GM18870 (cell line): ENCODE results near the gene ADISSP.

Experiments
- ATAC-seq: cut with Tn5 transposase; IDR thresholded peaks from one replicate; pipeline ENCODE4 v1.9.1; 2021; ENCODE audit warnings: moderate library complexity; ENCODE audit not compliant: unreplicated experiment

The ADISSP gene

DNA sequence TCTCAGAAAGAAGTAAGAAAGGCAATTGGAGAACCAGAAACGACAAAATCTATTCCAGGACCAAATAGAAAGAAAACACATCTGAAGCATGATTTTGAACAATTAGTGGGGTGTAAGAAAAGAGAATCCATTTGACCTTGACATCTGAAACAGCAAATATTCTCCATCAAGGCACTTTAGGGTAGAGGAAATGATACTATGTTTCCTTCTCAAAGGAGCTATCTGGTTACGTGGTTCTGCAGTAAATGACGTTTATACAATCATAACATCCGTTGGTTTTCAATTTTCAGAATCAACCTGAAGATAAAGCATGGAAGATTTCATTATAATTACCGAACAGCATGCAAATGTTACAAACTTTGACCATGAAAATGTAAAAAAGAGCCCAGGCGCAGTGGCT is 46.9 kb downstream of the ADISSP start:
- ATAC-seq: no peak

DNA sequence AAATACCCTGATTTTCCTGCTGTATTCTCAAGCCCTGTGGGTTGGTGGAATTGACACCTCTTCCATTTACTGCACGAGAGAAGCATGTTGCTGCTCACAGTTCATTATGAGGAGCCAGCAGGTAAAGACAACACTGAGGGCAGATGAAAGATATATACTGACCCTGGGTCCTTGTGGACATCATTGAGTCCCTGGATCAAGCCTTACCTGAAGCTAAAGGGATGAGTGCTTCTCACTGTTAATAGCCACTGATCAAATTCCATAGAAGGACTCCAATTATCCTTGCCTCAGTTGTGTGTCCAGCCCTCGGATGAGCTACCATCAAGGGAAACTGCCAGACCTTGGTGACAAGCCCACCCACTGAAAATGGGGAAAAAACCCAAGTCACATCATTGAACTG is 47.5 kb downstream of the ADISSP start:
- ATAC-seq: no peak

GRCh38 chr20:3719046-3719445 is 48.5 kb downstream of the ADISSP start:
- ATAC-seq: no peak

GRCh38 chr20:3716195-3716834 is 51.2 kb downstream of the ADISSP start:
- no peak for ATAC-seq

- ATAC-seq: no peak
These were observed 53.5 kb downstream of the ADISSP start for GRCh38 chr20:3714092-3714491.

GRCh38 chr20:3712279-3712873 is 55.2 kb downstream of the ADISSP start, which contains the start of gene SIGLEC1:
Gene SIGLEC1, minus strand, starts transcription at chr20:3712600. Its CDS starts 5,472 bp downstream, at chr20:3707128.
- ATAC-seq: no peak

DNA sequence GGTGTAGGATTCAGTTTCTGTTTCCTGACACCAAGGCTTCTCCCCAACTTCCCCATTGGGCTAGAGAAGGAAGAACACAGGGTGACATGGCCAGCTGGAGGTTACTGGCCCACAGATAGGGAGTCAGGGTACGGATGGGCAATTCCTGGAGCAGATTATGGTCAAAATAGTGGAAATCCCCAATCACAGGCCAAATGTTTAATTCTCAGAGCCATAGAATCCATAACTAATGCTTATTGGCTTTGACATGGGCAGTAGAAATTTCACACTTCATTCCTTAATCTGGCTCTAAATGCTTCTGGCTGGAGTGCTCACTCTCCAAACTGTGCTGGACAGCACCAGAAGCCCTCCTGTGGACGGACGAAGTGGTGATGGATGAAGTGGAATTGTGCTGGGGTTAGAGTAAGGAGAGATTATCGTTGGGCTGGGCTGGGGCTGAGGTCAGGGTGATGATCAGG is 56.0 kb downstream of the ADISSP start:
- no peak for ATAC-seq

DNA sequence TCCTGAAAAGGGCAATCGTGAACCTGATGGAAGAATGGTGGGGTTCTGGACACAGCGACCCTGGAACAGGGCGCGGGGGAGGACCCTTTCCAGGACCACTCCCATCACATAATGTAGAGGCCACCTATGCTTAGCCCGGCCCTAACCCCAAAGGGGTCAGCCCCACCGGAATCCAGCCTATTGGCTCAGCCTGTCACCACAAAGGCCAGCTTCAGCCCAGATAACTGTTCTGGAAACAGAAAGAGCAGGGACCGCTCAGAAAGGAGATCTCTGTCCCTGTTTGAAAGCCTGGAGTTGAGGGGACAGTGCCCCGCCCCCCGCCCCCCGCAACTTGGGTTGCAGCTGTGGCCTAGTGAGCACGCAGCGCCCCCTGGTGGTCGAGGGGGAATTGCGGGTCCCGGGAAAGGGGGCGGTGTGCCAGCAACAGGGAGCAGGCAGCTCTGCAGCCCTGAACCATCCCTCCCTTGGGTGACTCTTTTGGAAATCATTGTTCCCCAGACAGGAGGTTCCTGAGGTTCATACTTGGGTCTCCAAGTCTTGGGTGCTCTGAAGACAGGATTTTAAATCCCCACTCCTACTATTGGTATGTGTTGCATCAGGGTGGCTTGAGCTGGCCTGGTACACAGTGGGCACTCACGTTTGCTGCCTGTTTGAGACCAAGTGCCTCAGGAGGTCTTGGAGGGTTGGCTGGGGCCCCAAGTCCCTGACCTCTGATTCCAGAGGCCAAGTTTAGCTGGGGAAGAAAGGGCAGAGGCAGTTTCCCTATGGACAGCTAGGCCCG is 56.7 kb downstream of the ADISSP start:
- no peak for ATAC-seq

- no peak for ATAC-seq
These were observed 57.5 kb downstream of the ADISSP start for GRCh38 chr20:3710011-3710466.

DNA sequence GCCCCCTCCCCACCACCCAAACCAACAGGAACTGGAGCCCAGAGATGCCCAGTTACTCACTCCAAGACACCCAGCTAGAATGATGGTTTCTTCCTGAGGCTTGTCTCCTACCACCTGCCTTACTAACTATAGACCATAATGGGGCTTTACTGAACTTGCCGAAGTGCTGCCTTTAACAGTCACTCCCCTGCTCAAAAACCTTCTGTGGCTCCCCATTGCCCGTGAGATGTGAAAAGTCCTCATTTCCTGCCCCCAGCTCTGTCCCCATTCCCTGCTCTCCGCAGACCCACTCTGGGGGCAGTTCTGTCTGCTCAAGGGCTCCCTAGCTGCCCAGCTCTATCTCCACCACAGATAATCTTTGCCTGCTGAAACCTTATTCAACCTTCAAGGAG is 60.0 kb downstream of the ADISSP start:
- ATAC-seq: no peak

GRCh38 chr20:3706774-3707507 is 60.6 kb downstream of the ADISSP start:
- no peak for ATAC-seq

- no peak for ATAC-seq
These were observed 61.4 kb downstream of the ADISSP start for GRCh38 chr20:3705970-3706739.

- no peak for ATAC-seq
These were observed 62.0 kb downstream of the ADISSP start for GRCh38 chr20:3705491-3705969.

GRCh38 chr20:3704087-3704486 is 63.5 kb downstream of the ADISSP start:
- no peak for ATAC-seq
